NCI-H2171 treated with DMSO at 0.1 percent for 48 hours (cell line): ENCODE data around the gene C4B.
"Not testable (repeated sequence)": the region's sequence is repeated elsewhere in the genome, so short reads cannot be mapped to it uniquely, and the experiment has no call there.

Experiments used
- DNase-seq: peaks from one replicate; lab custom pipeline; 2025; lab: John Stamatoyannopoulos, UW

The C4B gene

DNA sequence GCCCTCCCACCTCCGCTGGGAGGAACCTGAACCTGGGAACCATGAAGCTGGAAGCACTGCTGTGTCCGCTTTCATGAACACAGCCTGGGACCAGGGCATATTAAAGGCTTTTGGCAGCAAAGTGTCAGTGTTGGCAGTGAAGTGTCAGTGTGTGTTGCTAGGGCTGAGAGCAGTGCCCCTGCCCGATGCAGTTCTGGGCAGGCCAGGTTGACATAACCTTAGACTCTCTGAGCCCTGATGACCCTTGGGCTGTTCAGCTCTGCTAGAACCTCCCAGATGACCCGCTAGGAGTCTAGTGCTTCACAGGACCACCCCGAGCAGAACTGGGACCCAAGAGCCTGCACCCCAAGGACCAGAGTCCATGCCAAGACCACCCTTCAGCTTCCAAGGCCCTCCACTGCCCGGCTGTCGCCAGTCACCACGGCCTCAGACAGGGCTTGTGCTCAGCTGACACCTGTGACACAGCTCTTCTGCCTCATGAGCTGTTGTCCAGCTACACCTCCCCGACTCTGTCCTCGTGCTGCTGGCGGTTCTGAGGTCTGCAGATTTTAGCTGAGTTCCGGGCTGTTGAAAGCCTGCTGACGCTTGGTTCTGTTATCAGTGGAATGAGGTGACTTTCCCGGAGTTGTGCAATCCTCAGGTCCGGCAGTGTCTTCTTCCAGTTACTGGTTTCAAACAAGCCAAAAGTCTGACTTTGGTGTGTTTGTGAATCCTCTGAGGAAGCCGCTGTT, 20.9 kb downstream of the C4B start:
- not testable (repeated sequence) for DNase-seq

DNA sequence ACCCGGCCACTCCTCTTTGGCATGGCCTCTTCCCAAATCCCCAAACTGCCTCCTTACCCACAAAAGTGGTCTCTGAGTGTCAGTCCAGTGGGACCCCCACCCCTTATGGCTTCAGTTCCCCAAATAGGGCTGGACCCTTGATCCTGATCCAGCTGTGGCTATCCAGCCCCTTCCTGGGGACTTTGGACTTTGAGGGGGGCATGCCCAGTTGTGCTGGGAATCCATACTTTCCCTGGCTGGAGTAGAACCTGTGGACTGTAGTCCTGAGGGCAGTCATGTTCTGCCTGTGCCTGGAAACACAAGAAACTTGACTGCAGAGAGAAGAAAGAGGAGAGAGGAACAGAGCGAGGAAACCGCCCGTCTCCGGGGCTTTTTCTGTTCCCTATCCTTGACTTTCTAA, 22.5 kb downstream of the C4B start:
- DNase-seq: not testable (repeated sequence)

DNA sequence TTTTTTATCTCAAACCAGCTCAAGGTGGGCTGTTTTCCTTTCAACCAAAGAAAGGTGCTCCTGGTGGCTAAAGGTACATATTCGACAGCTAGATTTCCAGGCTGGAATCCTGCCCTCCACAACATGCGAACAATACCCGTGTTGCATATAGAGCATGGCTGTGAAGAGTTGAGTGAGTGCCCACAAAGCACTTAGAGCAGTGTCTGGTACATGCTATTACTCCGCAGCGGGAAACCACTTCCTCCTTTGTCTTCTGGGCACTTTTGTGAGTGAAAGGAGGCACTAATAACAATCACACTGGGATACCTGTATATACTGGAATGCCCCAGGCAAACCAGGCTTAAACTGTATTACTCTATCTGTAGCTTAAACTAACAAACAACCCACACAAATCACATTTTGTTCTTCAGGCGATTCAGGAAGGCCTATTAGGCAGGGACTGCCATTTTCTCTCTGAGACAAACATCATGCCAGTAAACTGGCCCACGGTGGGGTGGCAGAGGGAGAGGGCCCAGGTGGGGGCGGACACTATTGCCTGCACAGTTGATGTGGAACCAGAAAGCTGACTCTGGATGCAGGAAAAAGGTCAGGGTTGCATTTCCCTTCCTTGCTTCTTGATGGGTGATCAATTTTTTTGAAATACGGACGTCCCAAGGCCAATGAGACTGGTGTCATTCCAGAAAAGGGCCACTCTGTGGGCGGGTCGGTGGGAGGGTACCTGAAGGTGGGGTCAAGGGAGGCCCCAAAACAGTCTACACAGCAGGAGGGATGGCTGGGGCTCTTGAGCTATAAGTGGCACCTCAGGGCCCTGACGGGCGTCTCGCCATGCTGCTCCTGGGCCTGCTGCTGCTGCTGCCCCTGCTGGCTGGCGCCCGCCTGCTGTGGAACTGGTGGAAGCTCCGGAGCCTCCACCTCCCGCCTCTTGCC, 23.3 kb downstream of the C4B start, which contains the start of gene CYP21A2:
TSS of gene CYP21A2 (plus strand) at position 818 of the 927 bp plus-strand sequence. CDS start at position 826, 8 bp downstream.
- not testable (repeated sequence) for DNase-seq

DNA sequence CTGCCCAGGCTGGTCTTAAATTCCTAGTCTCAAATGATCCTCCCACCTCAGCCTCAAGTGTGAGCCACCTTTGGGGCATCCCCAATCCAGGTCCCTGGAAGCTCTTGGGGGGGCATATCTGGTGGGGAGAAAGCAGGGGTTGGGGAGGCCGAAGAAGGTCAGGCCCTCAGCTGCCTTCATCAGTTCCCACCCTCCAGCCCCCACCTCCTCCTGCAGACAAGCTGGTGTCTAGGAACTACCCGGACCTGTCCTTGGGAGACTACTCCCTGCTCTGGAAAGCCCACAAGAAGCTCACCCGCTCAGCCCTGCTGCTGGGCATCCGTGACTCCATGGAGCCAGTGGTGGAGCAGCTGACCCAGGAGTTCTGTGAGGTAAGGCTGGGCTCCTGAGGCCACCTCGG, 24.3 kb downstream of the C4B start:
- DNase-seq: not testable (repeated sequence)

DNA sequence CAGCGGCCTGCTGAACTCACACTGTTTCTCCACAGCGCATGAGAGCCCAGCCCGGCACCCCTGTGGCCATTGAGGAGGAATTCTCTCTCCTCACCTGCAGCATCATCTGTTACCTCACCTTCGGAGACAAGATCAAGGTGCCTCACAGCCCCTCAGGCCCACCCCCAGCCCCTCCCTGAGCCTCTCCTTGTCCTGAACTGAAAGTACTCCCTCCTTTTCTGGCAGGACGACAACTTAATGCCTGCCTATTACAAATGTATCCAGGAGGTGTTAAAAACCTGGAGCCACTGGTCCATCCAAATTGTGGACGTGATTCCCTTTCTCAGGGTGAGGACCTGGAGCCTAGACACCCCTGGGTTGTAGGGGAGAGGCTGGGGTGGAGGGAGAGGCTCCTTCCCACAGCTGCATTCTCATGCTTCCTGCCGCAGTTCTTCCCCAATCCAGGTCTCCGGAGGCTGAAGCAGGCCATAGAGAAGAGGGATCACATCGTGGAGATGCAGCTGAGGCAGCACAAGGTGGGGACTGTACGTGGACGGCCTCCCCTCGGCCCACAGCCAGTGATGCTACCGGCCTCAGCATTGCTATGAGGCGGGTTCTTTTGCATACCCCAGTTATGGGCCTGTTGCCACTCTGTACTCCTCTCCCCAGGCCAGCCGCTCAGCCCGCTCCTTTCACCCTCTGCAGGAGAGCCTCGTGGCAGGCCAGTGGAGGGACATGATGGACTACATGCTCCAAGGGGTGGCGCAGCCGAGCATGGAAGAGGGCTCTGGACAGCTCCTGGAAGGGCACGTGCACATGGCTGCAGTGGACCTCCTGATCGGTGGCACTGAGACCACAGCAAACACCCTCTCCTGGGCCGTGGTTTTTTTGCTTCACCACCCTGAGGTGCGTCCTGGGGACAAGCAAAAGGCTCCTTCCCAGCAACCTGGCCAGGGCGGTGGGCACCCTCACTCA, 25.0 kb downstream of the C4B start:
- not testable (repeated sequence) for DNase-seq

DNA sequence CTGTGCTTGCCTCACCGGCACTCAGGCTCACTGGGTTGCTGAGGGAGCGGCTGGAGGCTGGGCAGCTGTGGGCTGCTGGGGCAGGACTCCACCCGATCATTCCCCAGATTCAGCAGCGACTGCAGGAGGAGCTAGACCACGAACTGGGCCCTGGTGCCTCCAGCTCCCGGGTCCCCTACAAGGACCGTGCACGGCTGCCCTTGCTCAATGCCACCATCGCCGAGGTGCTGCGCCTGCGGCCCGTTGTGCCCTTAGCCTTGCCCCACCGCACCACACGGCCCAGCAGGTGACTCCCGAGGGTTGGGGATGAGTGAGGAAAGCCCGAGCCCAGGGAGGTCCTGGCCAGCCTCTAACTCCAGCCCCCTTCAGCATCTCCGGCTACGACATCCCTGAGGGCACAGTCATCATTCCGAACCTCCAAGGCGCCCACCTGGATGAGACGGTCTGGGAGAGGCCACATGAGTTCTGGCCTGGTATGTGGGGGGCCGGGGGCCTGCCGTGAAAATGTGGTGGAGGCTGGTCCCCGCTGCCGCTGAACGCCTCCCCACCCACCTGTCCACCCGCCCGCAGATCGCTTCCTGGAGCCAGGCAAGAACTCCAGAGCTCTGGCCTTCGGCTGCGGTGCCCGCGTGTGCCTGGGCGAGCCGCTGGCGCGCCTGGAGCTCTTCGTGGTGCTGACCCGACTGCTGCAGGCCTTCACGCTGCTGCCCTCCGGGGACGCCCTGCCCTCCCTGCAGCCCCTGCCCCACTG, 25.9 kb downstream of the C4B start:
- not testable (repeated sequence) for DNase-seq

DNA sequence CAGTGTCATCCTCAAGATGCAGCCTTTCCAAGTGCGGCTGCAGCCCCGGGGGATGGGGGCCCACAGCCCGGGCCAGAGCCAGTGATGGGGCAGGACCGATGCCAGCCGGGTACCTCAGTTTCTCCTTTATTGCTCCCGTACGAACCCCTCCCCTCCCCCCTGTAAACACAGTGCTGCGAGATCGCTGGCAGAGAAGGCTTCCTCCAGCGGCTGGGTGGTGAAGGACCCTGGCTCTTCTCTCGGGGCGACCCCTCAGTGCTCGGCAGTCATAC, 26.4 kb downstream of the C4B start:
- not testable (repeated sequence) for DNase-seq

DNA sequence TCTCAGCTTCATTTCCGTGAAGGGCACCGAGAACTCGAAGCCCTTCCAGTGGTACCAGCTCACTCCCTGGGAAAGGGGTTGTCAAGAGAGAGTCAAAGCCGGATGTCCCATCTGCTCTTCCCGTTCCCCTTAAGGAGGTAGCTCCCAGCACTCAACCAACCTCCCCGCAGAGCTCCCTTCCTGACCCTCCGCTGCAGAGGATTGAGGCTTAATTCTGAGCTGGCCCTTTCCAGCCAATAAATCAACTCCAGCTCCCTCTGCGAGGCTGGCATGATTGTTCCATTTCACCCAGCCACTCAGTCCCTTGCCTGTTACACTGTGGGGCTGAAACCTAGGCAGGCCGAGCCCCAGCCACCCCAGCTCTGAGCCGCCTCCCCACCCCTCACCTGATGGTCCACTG, 26.8 kb downstream of the C4B start:
- not testable (repeated sequence) for DNase-seq

DNA sequence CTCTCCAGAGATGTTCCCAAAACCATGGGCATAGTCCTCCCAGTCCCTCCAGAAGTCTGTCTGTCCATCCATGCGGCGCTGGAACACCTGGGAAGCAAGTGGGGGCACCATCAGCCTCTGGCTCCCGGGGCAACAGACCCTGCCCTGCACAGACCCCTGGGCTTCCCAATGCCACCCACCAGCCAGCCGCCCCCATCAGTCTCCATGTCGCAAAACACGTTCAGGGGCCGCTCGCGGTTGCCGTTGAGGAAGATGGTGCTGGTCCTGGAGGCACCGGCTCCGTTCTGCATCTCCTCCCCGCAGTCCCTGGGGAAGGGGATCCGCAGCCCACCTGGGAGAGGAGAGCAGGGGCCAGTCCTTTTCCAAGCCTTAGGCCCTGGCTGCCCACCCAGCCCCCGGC, 27.7 kb downstream of the C4B start:
- DNase-seq: not testable (repeated sequence)

DNA sequence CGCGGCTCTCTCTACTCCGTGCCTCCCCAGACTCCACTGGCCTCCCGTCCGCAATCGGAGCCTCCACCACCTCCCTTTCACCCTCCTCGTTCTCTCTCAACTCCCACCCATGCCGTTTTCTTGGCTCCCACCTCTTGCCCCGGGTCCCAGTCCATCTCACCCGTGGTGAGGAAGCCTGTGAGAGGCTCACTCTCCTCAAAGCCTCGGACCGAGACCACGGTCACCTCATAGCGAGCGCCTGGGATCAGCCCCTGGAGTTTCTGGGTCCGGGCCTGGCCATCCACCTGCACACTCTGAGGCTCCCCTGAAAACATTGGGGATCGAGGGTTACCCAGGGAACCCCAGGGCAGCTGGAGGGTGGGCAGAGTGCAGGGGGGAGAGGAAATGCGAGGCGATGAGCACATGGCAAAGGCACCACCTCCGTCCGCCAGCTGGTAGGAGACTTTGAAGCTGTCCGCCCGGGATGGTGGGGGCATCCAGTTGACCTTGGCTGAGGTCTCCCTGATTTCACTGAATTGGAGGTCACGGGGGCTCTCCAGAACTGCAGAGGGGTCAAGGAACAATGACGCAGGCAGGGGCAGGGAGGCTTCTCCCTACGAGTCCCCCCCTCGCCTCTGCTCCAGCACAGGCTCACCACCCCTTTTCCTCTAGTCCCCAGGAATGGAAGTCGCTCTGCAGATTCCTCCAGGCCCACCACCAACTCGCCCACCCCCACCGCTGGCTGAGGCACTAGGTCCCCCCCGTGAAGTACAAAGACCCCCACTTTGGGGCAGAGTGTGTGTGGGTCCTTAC, 29.2 kb downstream of the C4B start:
- not testable (repeated sequence) for DNase-seq

DNA sequence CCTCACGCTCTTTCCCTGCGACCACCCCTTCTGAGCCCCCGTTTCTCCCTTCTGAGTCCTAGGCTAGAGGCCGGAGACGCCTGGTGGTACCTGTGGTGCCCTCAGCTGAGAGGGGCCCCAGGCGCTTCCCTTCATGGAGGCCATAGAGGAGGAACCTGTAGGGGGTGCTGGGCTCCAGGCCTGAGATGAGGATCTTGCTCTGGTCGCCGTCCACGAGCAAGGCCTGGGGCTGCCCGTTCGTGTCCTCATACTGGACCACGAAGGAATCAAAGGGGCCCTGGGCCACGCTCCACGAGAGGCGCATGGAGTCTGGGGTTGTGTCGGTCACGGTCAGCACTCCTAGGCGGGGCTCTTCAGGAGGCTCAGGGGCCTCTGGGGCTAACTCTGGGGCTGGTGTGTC, 30.3 kb downstream of the C4B start:
- not testable (repeated sequence) for DNase-seq

DNA sequence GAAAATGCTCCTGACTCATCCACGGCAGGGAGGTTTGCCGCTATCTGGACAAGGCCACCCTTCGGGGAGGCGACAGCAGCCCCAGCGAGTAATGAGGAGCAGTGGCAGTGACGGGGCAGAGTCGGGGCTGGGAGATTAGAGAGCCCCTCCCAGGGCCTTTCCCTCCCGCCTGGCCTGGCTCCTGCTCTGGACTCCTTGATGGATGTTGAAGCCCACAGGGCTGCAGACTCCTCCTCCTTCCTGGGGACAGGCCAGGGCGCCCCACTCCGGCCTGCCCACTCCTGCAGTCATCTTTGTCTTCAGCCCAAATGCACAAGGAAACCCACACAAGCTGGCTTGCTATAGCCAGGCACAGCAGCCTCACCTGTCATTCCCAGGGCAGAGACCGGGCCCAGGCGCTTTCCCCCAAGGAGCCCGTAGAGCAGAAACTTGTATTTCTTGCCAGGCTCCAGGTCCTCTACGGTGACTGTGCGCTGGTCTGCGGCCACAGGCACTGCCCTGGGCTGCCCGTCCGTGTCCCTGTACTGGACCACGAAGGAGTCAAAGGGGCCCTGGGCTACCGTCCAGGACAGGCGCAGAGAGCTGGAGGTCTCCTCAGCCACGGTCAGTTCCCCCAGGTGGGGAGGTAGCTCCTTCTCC, 31.3 kb downstream of the C4B start:
- DNase-seq: no peak

DNA sequence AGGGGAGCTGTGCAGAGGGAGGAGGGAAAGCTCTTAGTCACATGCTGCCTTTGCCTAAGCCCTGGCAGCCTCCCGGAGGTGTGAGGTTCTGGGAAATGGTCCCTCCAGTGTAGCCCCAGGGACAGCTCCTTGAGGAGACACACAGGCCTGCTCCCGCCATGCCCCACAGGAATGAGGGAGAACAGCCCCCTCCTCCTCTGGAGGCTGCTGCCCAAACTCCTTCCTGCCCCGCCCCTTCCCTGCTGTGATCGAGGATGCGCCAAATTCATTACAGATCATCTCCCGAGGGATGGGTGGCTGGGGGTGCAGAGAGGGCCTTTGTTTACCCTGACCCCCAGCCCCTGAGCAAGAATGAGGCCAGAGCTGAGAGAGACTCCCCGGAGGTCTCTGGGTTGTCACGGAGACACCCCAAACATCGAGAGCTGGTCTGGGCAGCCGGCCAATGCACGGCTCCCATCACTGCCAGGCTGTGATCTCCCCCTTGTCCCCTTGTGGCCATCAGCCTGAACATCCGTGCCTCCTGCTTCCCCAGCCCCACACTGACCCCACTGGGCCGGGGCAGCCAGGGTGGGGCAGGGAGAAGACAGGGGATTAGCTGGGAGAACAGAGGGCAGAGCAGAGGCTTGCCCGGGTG, 32.0 kb downstream of the C4B start:
- DNase-seq: peak; percentile 40

DNA sequence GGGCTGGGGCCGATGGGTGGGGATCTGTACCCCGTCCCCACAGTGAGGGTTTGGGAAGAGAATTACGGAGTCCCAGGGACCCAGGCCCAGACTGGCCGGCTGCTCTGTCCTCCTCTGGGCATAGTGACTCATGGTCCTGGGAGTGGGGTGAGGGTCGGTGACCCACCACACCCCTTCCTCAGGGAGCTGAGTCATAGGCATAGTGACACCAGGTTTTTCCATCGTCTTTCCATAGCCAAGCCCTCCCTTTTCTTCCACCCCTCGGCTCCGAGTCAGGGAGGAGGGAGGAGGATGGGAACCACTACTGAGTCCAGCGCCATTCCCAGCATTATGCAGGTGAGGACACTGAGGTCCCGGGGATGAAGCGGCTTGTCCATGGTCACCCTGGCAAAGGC, 32.5 kb downstream of the C4B start:
- no peak for DNase-seq

DNA sequence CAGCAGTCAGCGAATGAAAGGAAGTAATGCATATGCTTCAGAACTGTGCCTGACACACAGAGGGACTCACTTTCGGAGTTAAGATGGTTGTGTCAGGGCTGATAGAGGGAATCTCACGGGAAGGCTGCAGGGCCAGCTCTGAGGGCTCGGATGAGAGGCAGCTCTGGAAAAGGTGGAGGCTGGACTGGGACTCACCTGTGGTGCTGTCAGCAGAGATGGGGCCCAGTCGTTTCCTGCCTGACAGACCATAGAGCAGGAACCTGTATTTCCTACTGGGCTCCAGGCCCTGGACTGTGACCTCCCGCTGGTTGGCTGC, 32.9 kb downstream of the C4B start:
- DNase-seq: no peak

DNA sequence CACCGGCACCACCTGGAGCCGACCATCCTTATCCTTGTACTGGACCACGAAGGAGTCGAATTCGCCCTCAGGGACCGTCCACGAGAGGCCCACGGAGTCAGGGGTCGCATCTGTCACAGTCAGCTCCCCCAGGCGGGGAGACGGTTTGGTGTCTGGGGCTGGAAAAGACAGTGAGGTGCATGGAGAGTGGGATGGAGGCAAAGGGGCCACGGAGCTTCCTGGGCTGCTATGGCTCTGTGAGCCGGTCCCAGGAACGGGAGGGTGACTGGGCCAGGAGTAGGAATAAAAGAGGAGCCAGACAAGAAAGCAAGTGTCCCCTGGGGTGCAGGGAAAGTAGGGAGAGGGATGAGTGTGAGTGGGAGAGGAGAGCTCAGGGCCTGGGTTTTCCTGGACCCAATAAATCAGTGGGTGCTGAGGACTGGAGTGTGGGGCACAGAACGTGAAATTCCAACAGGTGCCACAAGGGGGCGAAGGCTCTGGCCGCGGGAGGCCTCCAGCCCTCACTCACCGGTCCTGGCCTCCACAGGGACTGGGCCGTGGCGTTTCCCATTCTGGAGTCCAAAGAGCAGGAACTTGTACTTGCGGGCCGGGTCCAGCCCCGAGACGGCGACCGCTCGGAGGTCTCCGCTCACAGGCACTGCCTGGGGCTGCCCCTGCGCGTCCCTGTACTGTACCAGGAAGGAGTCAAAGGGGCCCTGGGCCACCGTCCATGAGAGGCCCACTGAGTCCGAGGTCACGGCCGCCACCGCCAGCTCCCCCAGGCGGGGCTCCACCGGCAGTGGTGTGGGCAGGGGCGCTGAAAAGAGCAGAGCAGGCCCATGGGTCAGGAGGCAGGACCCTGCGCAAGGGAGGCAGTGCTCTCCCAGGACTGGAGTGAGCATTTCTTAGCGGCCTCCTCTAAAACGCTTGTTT, 33.5 kb downstream of the C4B start:
- DNase-seq: peak; percentile 23

DNA sequence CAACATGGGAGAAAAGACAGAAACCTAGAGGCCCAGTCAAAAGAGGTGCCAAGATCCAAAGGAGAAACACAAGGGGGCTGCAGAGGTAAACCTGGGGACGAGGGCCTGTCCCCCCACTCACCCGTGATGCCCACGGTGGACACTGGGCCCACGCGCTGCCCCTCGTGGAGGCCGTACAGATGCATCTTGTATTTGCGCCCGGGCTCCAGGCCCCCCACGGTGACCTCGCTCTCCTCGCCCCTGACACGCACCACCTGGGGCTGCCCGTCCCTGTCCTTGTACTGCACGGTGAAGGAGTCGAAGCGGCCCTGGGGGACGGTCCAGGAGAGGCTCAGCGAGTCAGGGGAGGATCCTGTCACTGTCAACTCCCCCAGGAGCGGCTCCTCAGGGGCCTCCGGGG, 34.6 kb downstream of the C4B start:
- DNase-seq: not testable (repeated sequence)

DNA sequence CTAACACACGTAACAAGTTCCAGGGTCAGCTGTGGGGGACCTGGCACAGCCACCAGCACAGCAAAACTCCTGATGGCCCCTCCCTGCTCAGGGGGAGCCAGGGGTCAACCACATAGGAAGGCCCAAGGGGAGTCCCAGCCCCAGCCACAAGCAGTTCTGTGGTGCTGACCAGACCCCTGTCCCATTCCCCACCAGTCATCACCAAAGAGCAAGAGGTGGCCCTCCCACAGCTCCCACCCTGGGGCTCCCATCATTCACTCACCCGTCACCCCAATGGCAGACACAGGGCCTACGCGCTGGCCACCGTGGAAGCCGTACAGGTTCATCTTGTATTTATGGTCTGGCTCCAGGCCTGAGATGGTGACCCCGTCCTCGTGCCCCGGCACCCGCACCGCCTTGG, 35.1 kb downstream of the C4B start:
- not testable (repeated sequence) for DNase-seq

DNA sequence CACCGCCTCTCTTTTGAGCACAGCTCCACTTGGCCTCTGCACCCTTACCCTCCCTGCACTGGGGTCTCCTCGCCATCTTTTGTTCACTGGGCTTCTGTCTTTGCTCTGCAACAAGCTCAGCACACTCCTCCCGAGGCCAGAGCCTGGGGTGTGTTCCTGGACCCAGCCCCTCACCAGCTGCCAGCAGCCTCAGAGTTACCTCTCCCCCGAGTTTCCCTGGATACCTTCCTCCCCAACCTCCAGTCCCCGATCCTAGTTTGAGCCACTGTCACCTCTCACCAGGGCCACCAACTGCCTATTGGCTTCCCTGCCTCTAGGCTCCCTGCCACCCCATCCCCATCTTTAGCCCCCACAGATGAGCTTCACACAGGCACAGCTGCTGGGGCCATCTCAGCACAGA, 36.0 kb downstream of the C4B start:
- DNase-seq: no peak
